GM23338 (cell line): ENCODE data around the gene KRTAP10-10. TPM values are rescaled to one million over a fixed set of nuclear protein-coding genes. Genes with fewer than 3 reads are reported as not detected.

Experiments
- ATAC-seq: fragments of 200-7000 bp; cut with Tn5 transposase; 3 replicates; pipeline ENCODE4 v1.9.1; 2020
- DNase-seq: peaks from one replicate; pipeline ENCODE4 v3.0.0-alpha.2; 2015; ENCODE audit warnings: low spot score
- H2AFZ ChIP-seq: fragments of 200-600 bp; sonication (generic); 2 replicates; pipeline ENCODE4 v1.8.0; 2016; ENCODE audit warnings: antibody characterized with exemption, mild to moderate bottlenecking, moderate library complexity
- H3F3A ChIP-seq: fragments of 200-600 bp; sonication (generic); replicated peaks from 2 replicates; pipeline ENCODE4 v1.8.0; 2017; ENCODE audit warnings: antibody characterized with exemption, mixed run types, low read depth
- H3K27ac ChIP-seq: fragments of 200-600 bp; sonication (generic); 2 replicates; pipeline ENCODE4 v1.6.1; 2016; ENCODE audit warnings: low read depth
- H3K27me3 ChIP-seq: fragments of 200-600 bp; sonication (generic); 2 replicates; pipeline ENCODE4 v1.8.0; 2016; ENCODE audit warnings: mild to moderate bottlenecking, mixed run types, moderate library complexity; ENCODE audit not compliant: insufficient read depth
- H3K36me3 ChIP-seq: fragments of 200-600 bp; sonication (generic); 2 replicates; pipeline ENCODE4 v1.8.0; 2016; ENCODE audit warnings: mild to moderate bottlenecking; ENCODE audit not compliant: insufficient read depth
- H3K4me1 ChIP-seq: fragments of 200-600 bp; sonication (generic); 2 replicates; pipeline ENCODE4 v1.8.0; 2016; ENCODE audit warnings: mild to moderate bottlenecking, moderate library complexity; ENCODE audit not compliant: insufficient read depth
- H3K4me2 ChIP-seq: fragments of 200-600 bp; sonication (generic); 2 replicates; pipeline ENCODE4 v1.7.1; 2017; ENCODE audit warnings: mixed run types
- H3K4me3 ChIP-seq: fragments of 200-600 bp; sonication (generic); 2 replicates; pipeline ENCODE4 v1.6.1; 2016; ENCODE audit warnings: mixed run types
- H3K79me2 ChIP-seq: fragments of 200-600 bp; sonication (generic); replicated peaks from 2 replicates; pipeline ENCODE4 v1.8.0; 2017; ENCODE audit warnings: mild to moderate bottlenecking; ENCODE audit not compliant: insufficient read depth
- H3K9me2 ChIP-seq: fragments of 200-600 bp; sonication (generic); 2 replicates; pipeline ENCODE4 v1.8.0; 2017; ENCODE audit not compliant: insufficient read depth
- H4K20me1 ChIP-seq: fragments of 200-600 bp; sonication (generic); replicated peaks from 2 replicates; pipeline ENCODE4 v1.8.0; 2017; ENCODE audit warnings: mild to moderate bottlenecking; ENCODE audit not compliant: insufficient read depth
- H3K27ac Mint-ChIP-seq: 2 replicates; pipeline ENCODE4 v1.8.0; 2020; ENCODE audit warnings: inconsistent platforms, mild to moderate bottlenecking, moderate library complexity, mixed read lengths
- H3K27me3 Mint-ChIP-seq: 3 replicates; pipeline ENCODE4 v1.8.0; 2022; ENCODE audit warnings: low read depth, mild to moderate bottlenecking, moderate library complexity, mixed read lengths, inconsistent platforms; ENCODE audit not compliant: insufficient read depth, poor library complexity
- H3K36me3 Mint-ChIP-seq: 3 replicates; pipeline ENCODE4 v1.8.0; 2021; ENCODE audit warnings: low read depth, mild to moderate bottlenecking, inconsistent platforms, moderate library complexity, mixed read lengths
- H3K4me1 Mint-ChIP-seq: 3 replicates; pipeline ENCODE4 v1.8.0; 2020; ENCODE audit warnings: mild to moderate bottlenecking, inconsistent platforms, mixed read lengths
- H3K4me3 Mint-ChIP-seq: 3 replicates; pipeline ENCODE4 v1.8.0; 2021; ENCODE audit warnings: moderate library complexity, mild to moderate bottlenecking, inconsistent platforms, mixed read lengths
- H3K9me3 Mint-ChIP-seq: 3 replicates; pipeline ENCODE4 v1.8.0; 2020; ENCODE audit warnings: moderate library complexity, mild to moderate bottlenecking, inconsistent platforms, mixed read lengths
- CREB1 ChIP-seq: fragments of 250-450 bp; sonication (Bioruptor Pico); IDR thresholded peaks from 2 replicates; pipeline ENCODE4 v1.5.0; 2020; ENCODE audit warnings: low read depth, mild to moderate bottlenecking, moderate library complexity
- CTCF ChIP-seq, 2 experiments: fragments of 200-600 bp in 1 of 2; sonication (generic) in 1 of 2; conservative IDR thresholded peaks; 2 replicates each; pipeline versions ENCODE4 v1.5.1 to v1.6.1; 2016 to 2017; ENCODE audit warnings: antibody characterized with exemption in 2 of 2, low read depth in 2 of 2, mild to moderate bottlenecking in 2 of 2, moderate library complexity in 1 of 2
- EZH2 ChIP-seq: fragments of 200-600 bp; sonication (generic); IDR thresholded peaks from one replicate; pipeline ENCODE4 v1.8.0; 2017; ENCODE audit warnings: antibody characterized with exemption, mild to moderate bottlenecking, low read depth; ENCODE audit not compliant: unreplicated experiment
- EZH2phosphoT487 ChIP-seq: fragments of 200-600 bp; sonication (generic); IDR thresholded peaks from one replicate; pipeline ENCODE4 v1.8.1; 2018; ENCODE audit warnings: antibody characterized with exemption; ENCODE audit not compliant: unreplicated experiment
- JUNB ChIP-seq: IDR thresholded peaks from one replicate; pipeline ENCODE4 v1.6.1; 2016; ENCODE audit warnings: antibody characterized with exemption; ENCODE audit not compliant: unreplicated experiment
- NANOG ChIP-seq: IDR thresholded peaks from 2 replicates; pipeline ENCODE4 v1.6.1; 2016; ENCODE audit warnings: antibody characterized with exemption, borderline replicate concordance
- STAT1 ChIP-seq: IDR thresholded peaks from one replicate; pipeline ENCODE4 v1.6.1; 2016; ENCODE audit warnings: antibody characterized with exemption; ENCODE audit not compliant: unreplicated experiment
- ZNF114 ChIP-seq: fragments of 250-450 bp; sonication (Bioruptor Pico); IDR thresholded peaks from 2 replicates; pipeline ENCODE4 v1.5.0; 2020; ENCODE audit warnings: mild to moderate bottlenecking, moderate library complexity
- ZNF331 ChIP-seq: fragments of 250-450 bp; sonication (Bioruptor Pico); IDR thresholded peaks from 2 replicates; pipeline ENCODE4 v1.5.0; 2020; ENCODE audit warnings: low read depth, mild to moderate bottlenecking, moderate library complexity
- polyA plus RNA-seq: library from polyadenylated mRNA; unstranded; fragments of >200 nt; fragmentation: Nextera tagmentation; extraction: Ambion mirVana; gene quantifications from 2 replicates; pipeline ENCODE4 v1.2.1, GENCODE V29; 2016
- total RNA-seq: library from RNA; depleted of rRNA; stranded (reverse); fragments of >200 nt; shearing (Covaris generic); gene quantifications from 2 replicates; pipeline ENCODE4 v1.2.3, GENCODE V29; 2014
- TF ChIP-seq, protein P1 (sequence below): fragments of 250-450 bp; sonication (Bioruptor Pico); IDR thresholded peaks from 2 replicates; pipeline ENCODE4 v1.5.0; 2020; ENCODE audit warnings: mild to moderate bottlenecking, moderate library complexity
- TF ChIP-seq, protein P2 (sequence below): IDR thresholded peaks from one replicate; pipeline ENCODE4 v1.6.1; 2018; ENCODE audit warnings: antibody characterized with exemption; ENCODE audit not compliant: unreplicated experiment
- TF ChIP-seq, protein P3 (sequence below): IDR thresholded peaks from 2 replicates; pipeline ENCODE4 v1.6.1; 2016; ENCODE audit warnings: antibody characterized with exemption

KRTAP10-10 gene
- total and polyA plus RNA-seq, 2 experiments from 2014 or later, result not detected

- no peak for ATAC-seq
- H3K27ac Mint-ChIP-seq, result peak overlapping the region; percentile 27; the same call in 1 of the 2 replicates
- Histone ChIP-seq H3K27me3 (no peaks in the 10 kb centered on the region), H3K79me2 (no peaks in the 10 kb centered on the region), H4K20me1 (no peaks in the 10 kb centered on the region), H3K36me3 (no peaks in the 10 kb centered on the region), H3K9me2 (no peaks in the 10 kb centered on the region), H3F3A (no peaks in the 10 kb centered on the region), H2AFZ (no peak overlapping the region), H3K27ac (no peak overlapping the region), H3K4me3 (no peak overlapping the region), H3K4me1 (peaks cover 7% of the 10 kb centered on the region; the same call in 1 of the 2 replicates), H3K4me2 (no peak overlapping the region)
- peaks cover 22% of the 10 kb centered on the region for H3K4me1 Mint-ChIP-seq
- peaks cover 11% of the 10 kb centered on the region for H3K27me3 Mint-ChIP-seq
- no peaks in the 10 kb centered on the region; the same call in 2 of the 3 replicates for H3K36me3 Mint-ChIP-seq
- peaks cover 11% of the 10 kb centered on the region for H3K9me3 Mint-ChIP-seq
- no peak for TF ChIP-seq JUNB
- no peak for TF ChIP-seq NANOG
- TF ChIP-seq CTCF (conservative IDR thresholded peaks at IDR 0.05; ENCODE audit: low read depth in 2 of 2), result no peak
- no peak for TF ChIP-seq STAT1
- TF ChIP-seq ZNF331, result no peak
- no peak for TF ChIP-seq EZH2phosphoT487
- TF ChIP-seq, protein P1, sequence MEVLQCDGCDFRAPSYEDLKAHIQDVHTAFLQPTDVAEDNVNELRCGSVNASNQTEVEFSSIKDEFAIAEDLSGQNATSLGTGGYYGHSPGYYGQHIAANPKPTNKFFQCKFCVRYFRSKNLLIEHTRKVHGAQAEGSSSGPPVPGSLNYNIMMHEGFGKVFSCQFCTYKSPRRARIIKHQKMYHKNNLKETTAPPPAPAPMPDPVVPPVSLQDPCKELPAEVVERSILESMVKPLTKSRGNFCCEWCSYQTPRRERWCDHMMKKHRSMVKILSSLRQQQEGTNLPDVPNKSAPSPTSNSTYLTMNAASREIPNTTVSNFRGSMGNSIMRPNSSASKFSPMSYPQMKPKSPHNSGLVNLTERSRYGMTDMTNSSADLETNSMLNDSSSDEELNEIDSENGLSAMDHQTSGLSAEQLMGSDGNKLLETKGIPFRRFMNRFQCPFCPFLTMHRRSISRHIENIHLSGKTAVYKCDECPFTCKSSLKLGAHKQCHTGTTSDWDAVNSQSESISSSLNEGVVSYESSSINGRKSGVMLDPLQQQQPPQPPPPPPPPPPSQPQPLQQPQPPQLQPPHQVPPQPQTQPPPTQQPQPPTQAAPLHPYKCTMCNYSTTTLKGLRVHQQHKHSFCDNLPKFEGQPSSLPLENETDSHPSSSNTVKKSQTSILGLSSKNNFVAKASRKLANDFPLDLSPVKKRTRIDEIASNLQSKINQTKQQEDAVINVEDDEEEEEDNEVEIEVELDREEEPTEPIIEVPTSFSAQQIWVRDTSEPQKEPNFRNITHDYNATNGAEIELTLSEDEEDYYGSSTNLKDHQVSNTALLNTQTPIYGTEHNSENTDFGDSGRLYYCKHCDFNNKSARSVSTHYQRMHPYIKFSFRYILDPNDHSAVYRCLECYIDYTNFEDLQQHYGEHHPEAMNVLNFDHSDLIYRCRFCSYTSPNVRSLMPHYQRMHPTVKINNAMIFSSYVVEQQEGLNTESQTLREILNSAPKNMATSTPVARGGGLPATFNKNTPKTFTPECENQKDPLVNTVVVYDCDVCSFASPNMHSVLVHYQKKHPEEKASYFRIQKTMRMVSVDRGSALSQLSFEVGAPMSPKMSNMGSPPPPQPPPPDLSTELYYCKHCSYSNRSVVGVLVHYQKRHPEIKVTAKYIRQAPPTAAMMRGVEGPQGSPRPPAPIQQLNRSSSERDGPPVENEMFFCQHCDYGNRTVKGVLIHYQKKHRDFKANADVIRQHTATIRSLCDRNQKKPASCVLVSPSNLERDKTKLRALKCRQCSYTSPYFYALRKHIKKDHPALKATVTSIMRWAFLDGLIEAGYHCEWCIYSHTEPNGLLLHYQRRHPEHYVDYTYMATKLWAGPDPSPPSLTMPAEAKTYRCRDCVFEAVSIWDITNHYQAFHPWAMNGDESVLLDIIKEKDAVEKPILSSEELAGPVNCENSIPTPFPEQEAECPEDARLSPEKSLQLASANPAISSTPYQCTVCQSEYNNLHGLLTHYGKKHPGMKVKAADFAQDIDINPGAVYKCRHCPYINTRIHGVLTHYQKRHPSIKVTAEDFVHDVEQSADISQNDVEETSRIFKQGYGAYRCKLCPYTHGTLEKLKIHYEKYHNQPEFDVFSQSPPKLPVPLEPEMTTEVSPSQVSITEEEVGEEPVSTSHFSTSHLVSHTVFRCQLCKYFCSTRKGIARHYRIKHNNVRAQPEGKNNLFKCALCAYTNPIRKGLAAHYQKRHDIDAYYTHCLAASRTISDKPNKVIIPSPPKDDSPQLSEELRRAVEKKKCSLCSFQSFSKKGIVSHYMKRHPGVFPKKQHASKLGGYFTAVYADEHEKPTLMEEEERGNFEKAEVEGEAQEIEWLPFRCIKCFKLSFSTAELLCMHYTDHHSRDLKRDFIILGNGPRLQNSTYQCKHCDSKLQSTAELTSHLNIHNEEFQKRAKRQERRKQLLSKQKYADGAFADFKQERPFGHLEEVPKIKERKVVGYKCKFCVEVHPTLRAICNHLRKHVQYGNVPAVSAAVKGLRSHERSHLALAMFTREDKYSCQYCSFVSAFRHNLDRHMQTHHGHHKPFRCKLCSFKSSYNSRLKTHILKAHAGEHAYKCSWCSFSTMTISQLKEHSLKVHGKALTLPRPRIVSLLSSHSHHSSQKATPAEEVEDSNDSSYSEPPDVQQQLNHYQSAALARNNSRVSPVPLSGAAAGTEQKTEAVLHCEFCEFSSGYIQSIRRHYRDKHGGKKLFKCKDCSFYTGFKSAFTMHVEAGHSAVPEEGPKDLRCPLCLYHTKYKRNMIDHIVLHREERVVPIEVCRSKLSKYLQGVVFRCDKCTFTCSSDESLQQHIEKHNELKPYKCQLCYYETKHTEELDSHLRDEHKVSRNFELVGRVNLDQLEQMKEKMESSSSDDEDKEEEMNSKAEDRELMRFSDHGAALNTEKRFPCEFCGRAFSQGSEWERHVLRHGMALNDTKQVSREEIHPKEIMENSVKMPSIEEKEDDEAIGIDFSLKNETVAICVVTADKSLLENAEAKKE (CRISPR knock-in tag), result no peak
- TF ChIP-seq EZH2, result no peak
- TF ChIP-seq, protein P2, sequence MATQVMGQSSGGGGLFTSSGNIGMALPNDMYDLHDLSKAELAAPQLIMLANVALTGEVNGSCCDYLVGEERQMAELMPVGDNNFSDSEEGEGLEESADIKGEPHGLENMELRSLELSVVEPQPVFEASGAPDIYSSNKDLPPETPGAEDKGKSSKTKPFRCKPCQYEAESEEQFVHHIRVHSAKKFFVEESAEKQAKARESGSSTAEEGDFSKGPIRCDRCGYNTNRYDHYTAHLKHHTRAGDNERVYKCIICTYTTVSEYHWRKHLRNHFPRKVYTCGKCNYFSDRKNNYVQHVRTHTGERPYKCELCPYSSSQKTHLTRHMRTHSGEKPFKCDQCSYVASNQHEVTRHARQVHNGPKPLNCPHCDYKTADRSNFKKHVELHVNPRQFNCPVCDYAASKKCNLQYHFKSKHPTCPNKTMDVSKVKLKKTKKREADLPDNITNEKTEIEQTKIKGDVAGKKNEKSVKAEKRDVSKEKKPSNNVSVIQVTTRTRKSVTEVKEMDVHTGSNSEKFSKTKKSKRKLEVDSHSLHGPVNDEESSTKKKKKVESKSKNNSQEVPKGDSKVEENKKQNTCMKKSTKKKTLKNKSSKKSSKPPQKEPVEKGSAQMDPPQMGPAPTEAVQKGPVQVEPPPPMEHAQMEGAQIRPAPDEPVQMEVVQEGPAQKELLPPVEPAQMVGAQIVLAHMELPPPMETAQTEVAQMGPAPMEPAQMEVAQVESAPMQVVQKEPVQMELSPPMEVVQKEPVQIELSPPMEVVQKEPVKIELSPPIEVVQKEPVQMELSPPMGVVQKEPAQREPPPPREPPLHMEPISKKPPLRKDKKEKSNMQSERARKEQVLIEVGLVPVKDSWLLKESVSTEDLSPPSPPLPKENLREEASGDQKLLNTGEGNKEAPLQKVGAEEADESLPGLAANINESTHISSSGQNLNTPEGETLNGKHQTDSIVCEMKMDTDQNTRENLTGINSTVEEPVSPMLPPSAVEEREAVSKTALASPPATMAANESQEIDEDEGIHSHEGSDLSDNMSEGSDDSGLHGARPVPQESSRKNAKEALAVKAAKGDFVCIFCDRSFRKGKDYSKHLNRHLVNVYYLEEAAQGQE, result no peak
- TF ChIP-seq, protein P3, sequence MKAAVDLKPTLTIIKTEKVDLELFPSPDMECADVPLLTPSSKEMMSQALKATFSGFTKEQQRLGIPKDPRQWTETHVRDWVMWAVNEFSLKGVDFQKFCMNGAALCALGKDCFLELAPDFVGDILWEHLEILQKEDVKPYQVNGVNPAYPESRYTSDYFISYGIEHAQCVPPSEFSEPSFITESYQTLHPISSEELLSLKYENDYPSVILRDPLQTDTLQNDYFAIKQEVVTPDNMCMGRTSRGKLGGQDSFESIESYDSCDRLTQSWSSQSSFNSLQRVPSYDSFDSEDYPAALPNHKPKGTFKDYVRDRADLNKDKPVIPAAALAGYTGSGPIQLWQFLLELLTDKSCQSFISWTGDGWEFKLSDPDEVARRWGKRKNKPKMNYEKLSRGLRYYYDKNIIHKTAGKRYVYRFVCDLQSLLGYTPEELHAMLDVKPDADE, result no peak
- no peak for TF ChIP-seq ZNF114 (CRISPR knock-in tag)
- TF ChIP-seq CREB1 (CRISPR knock-in tag), result no peak
- no peak for DNase-seq
- H3K4me3 Mint-ChIP-seq, result no peak overlapping the region
These were observed 35.3 kb upstream of the KRTAP10-10 start for GRCh38 chr21:44601596-44602462.
